ENCODE measurements around the gene SIL1.

The SIL1 gene

GRCh38 chr5:138951986-138952735 is 246.0 kb downstream of the SIL1 start:
- no peak for DNase-seq

GRCh38 chr5:138951091-138951985 is 246.8 kb downstream of the SIL1 start:
- DNase-seq, result no peak

- DNase-seq, result no peak
These were observed 247.6 kb downstream of the SIL1 start for GRCh38 chr5:138950421-138951031.

- no peak for DNase-seq
These were observed 248.2 kb downstream of the SIL1 start for GRCh38 chr5:138949988-138950387.

GRCh38 chr5:138949223-138949574 is 249.0 kb downstream of the SIL1 start:
- no peak for DNase-seq

GRCh38 chr5:138948471-138949222 is 249.5 kb downstream of the SIL1 start:
- no peak for DNase-seq

GRCh38 chr5:138947780-138948179 is 250.4 kb downstream of the SIL1 start:
- no peak for DNase-seq

- DNase-seq, result no peak
These were observed 251.2 kb downstream of the SIL1 start for GRCh38 chr5:138946831-138947560.

- DNase-seq, result no peak
These were observed 251.9 kb downstream of the SIL1 start for GRCh38 chr5:138946241-138946623.

- no peak for DNase-seq
These were observed 252.5 kb downstream of the SIL1 start for GRCh38 chr5:138945421-138946240.

GRCh38 chr5:138944527-138945322 is 253.4 kb downstream of the SIL1 start:
- DNase-seq, result no peak

- no peak for DNase-seq
These were observed 254.5 kb downstream of the SIL1 start for GRCh38 chr5:138943599-138944173.

GRCh38 chr5:138942861-138943260 is 255.3 kb downstream of the SIL1 start:
- no peak for DNase-seq

- DNase-seq, result no peak
These were observed 256.1 kb downstream of the SIL1 start for GRCh38 chr5:138942066-138942465.

- DNase-seq, result no peak
These were observed 259.6 kb downstream of the SIL1 start for GRCh38 chr5:138938526-138938925.

- DNase-seq, result no peak
These were observed 260.5 kb downstream of the SIL1 start for GRCh38 chr5:138937392-138938387.

- no peak for DNase-seq
These were observed 261.2 kb downstream of the SIL1 start for GRCh38 chr5:138936968-138937345.

- DNase-seq, result no peak
These were observed 261.8 kb downstream of the SIL1 start for GRCh38 chr5:138936225-138936967.

All from NCI-H1436 treated with DMSO at 0.1 percent for 48 hours (cell line).